Choroid plexus epithelial cell (primary cell): ENCODE measurements around the gene SMARCAD1.
A peak's percentile ranks its signal among the peaks of the same experiment; 100 is the strongest.

ENCODE experiments used
- DNase-seq: peaks from one replicate; pipeline ENCODE4 v3.0.0-alpha.2; 2010; ENCODE audit warnings: low read depth
- H3K4me3 ChIP-seq: 2 replicates; pipeline ENCODE4 v1.5.1; 2011; ENCODE audit warnings: low read depth, mild to moderate bottlenecking, control low read depth, low read length, moderate library complexity
- CTCF ChIP-seq: conservative IDR thresholded peaks from 2 replicates; pipeline ENCODE4 v1.5.1; 2011; ENCODE audit warnings: low read depth, mild to moderate bottlenecking, control low read depth, inconsistent platforms, low read length, moderate library complexity

The SMARCAD1 gene

GRCh38 chr4:94207469-94208224 is at the start of gene SMARCAD1:
Gene SMARCAD1, plus strand, starts transcription at chr4:94207865. Its CDS starts 530 bp downstream, at chr4:94208395.
- peak within 1 kb of the TSS; percentile 94 for H3K4me3 ChIP-seq
- peak; percentile 98 for DNase-seq
- TF ChIP-seq CTCF = no peak

GRCh38 chr4:94158883-94159282 is 48.8 kb upstream of the SMARCAD1 start:
- no peak for DNase-seq
- H3K4me3 ChIP-seq = no peak overlapping the region
- no peak for TF ChIP-seq CTCF

- H3K4me3 ChIP-seq = no peak overlapping the region
- DNase-seq = no peak
- no peak for TF ChIP-seq CTCF
These were observed 47.9 kb upstream of the SMARCAD1 start for GRCh38 chr4:94159790-94160189.

- TF ChIP-seq CTCF = no peak
- DNase-seq = no peak
- H3K4me3 ChIP-seq = no peak overlapping the region
These were observed 46.9 kb upstream of the SMARCAD1 start for GRCh38 chr4:94160774-94161173.

GRCh38 chr4:94165256-94165655 is 42.4 kb upstream of the SMARCAD1 start:
- H3K4me3 ChIP-seq = no peak overlapping the region
- DNase-seq = no peak
- no peak for TF ChIP-seq CTCF

- no peak overlapping the region for H3K4me3 ChIP-seq
- TF ChIP-seq CTCF = no peak
- DNase-seq = peak; percentile 16
These were observed 39.3 kb upstream of the SMARCAD1 start for GRCh38 chr4:94168321-94168720.

- no peak for DNase-seq
- TF ChIP-seq CTCF = no peak
- no peak overlapping the region for H3K4me3 ChIP-seq
These were observed 37.8 kb upstream of the SMARCAD1 start for GRCh38 chr4:94169803-94170372.
